GM12878 (cell line): ENCODE results near the gene MPPED1. TPM values are rescaled to one million over a fixed set of nuclear protein-coding genes. Genes with fewer than 3 reads are reported as not detected.

Experiments
- CREB1 ChIP-seq: IDR thresholded peaks from 2 replicates; pipeline ENCODE4 v1.6.1; 2012; ENCODE audit warnings: low read depth, mild to moderate bottlenecking, inconsistent platforms
- EGR1 ChIP-seq, 2 experiments: IDR thresholded peaks; 1 replicate in 1 of 2; 2 replicates in 1 of 2; pipeline ENCODE4 v1.6.1; 2011 to 2012; ENCODE audit warnings: low read depth in 2 of 2, low read length in 2 of 2, borderline replicate concordance in 1 of 2, mild to moderate bottlenecking in 1 of 2, moderate library complexity in 1 of 2
- ESRRA ChIP-seq: IDR thresholded peaks from 2 replicates; pipeline ENCODE4 v1.6.1; 2012; ENCODE audit warnings: mild to moderate bottlenecking, low read length, improper control_type of control experiment
- JUND ChIP-seq: IDR thresholded peaks from 2 replicates; pipeline ENCODE4 v1.6.1; 2012; ENCODE audit warnings: low read depth, mild to moderate bottlenecking, low read length, improper control_type of control experiment, moderate library complexity
- RUNX3 ChIP-seq: IDR thresholded peaks from 2 replicates; pipeline ENCODE4 v1.6.1; 2012; ENCODE audit warnings: low read length, inconsistent platforms
- STAT3 ChIP-seq: IDR thresholded peaks from 2 replicates; pipeline ENCODE4 v1.6.1; 2011; ENCODE audit warnings: low read depth, low read length, improper control_type of control experiment
- polyA plus RNA-seq, 11 experiments: library from polyadenylated mRNA; depleted of rRNA in 4 of 11; unstranded in 6 of 11; stranded (reverse) in 5 of 11; fragments of >200 nt; fragmentation: Nextera tagmentation in 4 of 11; fragmentation: Illumina TruSeq in 1 of 11; extraction: Ambion mirVana in 4 of 11; extraction: Trizol in 1 of 11; gene quantifications; 1 replicate in 1 of 11; 2 replicates in 10 of 11; pipeline versions ENCODE4 v1.2.1 to v1.2.3, GENCODE V29; 2011 to 2016; ENCODE audit warnings: inconsistent platforms in 2 of 11, missing spikeins in 2 of 11, low read depth in 1 of 11
- total RNA-seq, 4 experiments: library from RNA; depleted of rRNA in 3 of 4; stranded (reverse); fragments of >200 nt in 3 of 4; fragmentation: Illumina TruSeq in 1 of 4; extraction: Trizol in 1 of 4; gene quantifications; 2 replicates each; pipeline versions ENCODE4 v1.2.1 to v1.2.3, GENCODE V29; 2013 to 2021
- TF ChIP-seq, protein P1 (sequence below): IDR thresholded peaks from 2 replicates; pipeline ENCODE4 v1.6.1; 2011; ENCODE audit warnings: borderline replicate concordance, low read depth, mild to moderate bottlenecking, moderate library complexity, low read length; ENCODE audit not compliant: insufficient read depth, poor library complexity, severe bottlenecking
- TF ChIP-seq, protein P2 (sequence below): IDR thresholded peaks from 2 replicates; pipeline ENCODE4 v1.6.1; 2012; ENCODE audit warnings: low read length, inconsistent platforms
- TF ChIP-seq, protein P3 (sequence below): fragments of 450-650 bp; formaldehyde crosslinking; IDR thresholded peaks from 2 replicates; pipeline ENCODE4 v1.4.0; 2022; ENCODE audit warnings: mild to moderate bottlenecking, moderate library complexity

Gene MPPED1
- total and polyA plus RNA-seq, 10 of the 15 experiments (the other 5 are each of a cell fraction or from before 2014, with no cell fraction given) = 0.11 TPM; not detected in 9

DNA sequence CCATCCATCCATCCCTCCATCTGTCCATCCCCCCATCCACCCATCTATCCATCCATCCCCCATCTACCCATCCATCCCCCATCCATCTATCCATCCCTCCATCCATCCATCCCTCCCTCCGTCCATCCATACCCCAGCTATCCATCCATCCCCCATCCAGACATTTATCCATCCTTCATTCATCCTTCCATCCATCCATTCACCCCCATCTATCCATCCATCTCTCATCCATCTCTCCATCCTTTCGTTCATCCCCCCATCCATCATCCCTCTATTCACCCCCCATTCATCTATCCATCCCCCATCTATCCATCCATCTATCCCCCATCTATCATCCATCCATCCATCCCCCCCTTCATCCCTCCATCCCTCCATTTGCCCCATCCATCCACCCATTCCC is 97.5 kb downstream of the MPPED1 start (continued):
- TF ChIP-seq EGR1 (IDR thresholded peaks at IDR 0.05; ENCODE audit: borderline replicate concordance in 1 of 2, low read depth in 2 of 2, low read length in 2 of 2) (no peak), JUND (no peak), STAT3 (no peak), RUNX3 (no peak), CREB1 (no peak), ESRRA (no peak)
- TF ChIP-seq, protein P1, sequence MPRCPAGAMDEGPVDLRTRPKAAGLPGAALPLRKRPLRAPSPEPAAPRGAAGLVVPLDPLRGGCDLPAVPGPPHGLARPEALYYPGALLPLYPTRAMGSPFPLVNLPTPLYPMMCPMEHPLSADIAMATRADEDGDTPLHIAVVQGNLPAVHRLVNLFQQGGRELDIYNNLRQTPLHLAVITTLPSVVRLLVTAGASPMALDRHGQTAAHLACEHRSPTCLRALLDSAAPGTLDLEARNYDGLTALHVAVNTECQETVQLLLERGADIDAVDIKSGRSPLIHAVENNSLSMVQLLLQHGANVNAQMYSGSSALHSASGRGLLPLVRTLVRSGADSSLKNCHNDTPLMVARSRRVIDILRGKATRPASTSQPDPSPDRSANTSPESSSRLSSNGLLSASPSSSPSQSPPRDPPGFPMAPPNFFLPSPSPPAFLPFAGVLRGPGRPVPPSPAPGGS = no peak
- TF ChIP-seq, protein P2, sequence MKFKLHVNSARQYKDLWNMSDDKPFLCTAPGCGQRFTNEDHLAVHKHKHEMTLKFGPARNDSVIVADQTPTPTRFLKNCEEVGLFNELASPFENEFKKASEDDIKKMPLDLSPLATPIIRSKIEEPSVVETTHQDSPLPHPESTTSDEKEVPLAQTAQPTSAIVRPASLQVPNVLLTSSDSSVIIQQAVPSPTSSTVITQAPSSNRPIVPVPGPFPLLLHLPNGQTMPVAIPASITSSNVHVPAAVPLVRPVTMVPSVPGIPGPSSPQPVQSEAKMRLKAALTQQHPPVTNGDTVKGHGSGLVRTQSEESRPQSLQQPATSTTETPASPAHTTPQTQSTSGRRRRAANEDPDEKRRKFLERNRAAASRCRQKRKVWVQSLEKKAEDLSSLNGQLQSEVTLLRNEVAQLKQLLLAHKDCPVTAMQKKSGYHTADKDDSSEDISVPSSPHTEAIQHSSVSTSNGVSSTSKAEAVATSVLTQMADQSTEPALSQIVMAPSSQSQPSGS = no peak
- TF ChIP-seq, protein P3, sequence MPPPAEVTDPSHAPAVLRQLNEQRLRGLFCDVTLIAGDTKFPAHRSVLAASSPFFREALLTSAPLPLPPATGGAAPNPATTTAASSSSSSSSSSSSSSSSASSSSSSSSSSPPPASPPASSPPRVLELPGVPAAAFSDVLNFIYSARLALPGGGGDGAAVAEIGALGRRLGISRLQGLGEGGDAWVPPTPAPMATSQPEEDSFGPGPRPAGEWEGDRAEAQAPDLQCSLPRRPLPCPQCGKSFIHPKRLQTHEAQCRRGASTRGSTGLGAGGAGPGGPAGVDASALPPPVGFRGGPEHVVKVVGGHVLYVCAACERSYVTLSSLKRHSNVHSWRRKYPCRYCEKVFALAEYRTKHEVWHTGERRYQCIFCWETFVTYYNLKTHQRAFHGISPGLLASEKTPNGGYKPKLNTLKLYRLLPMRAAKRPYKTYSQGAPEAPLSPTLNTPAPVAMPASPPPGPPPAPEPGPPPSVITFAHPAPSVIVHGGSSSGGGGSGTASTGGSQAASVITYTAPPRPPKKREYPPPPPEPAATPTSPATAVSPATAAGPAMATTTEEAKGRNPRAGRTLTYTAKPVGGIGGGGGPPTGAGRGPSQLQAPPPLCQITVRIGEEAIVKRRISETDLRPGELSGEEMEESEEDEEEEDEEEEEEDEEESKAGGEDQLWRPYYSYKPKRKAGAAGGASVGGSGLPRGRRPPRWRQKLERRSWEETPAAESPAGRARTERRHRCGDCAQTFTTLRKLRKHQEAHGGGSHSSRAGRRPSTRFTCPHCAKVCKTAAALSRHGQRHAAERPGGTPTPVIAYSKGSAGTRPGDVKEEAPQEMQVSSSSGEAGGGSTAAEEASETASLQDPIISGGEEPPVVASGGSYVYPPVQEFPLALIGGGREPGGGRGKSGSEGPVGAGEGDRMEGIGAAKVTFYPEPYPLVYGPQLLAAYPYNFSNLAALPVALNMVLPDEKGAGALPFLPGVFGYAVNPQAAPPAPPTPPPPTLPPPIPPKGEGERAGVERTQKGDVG (CRISPR knock-in tag) = no peak
